ENCODE results near the gene CACNA1I. TPM values are rescaled to one million over a fixed set of nuclear protein-coding genes. Genes with fewer than 3 reads are reported as not detected.

Gene CACNA1I
- total and polyA plus RNA-seq, 2 donors (not counting 1 experiment from before 2014, with no cell fraction given), result 0.07 to 0.25 TPM

DNA sequence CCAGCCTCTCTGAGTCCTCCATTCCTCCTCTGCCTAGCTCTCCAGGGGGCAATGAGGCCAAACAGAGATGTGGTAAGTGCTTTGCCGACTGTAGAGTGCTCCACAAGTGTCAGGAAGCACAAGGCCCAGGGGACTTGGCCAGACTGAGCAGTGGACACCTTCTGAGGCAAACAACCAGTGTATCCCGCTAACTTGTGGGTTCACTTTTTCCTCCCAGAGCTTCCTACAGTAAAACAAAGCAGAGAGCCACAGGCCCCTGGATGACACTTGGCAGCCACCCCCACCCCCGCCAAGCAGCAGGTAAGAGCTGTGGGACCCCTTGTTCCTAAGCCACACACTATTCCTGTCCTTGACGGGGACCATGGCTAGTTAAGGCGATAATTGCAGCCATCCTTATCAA is 160.9 kb downstream of the CACNA1I start:
- Histone ChIP-seq H3K79me2 (ENCODE audit: control insufficient read depth, insufficient read depth, low read length) (no peaks in the 10 kb centered on the region), H3K4me2 (replicated peaks; ENCODE audit: low read depth, low read length, poor library complexity, severe bottlenecking) (no peak overlapping the region), H3K27ac (ENCODE audit: low read length in 2 of 2) (no peak overlapping the region), H3K27me3 (replicated peaks in 1 of 4; ENCODE audit: control extremely low read depth in 1 of 4, control insufficient read depth in 3 of 4, insufficient read depth in 4 of 4, low read length in 3 of 4) (peaks cover 0 to 18% (median 7%) of the 10 kb centered on the region in 4 experiments), H2AFZ (ENCODE audit: insufficient read depth, low read depth, low read length, poor library complexity, severe bottlenecking) (no peak overlapping the region), H3K36me3 (replicated peaks in 1 of 2; ENCODE audit: control extremely low read depth in 1 of 2, control insufficient read depth in 1 of 2, extremely low read depth in 1 of 2, insufficient read depth in 2 of 2, low read length in 1 of 2) (no peaks in the 10 kb centered on the region), H4K20me1 (ENCODE audit: control insufficient read depth, insufficient read depth, low read length, poor library complexity, severe bottlenecking) (no peaks in the 10 kb centered on the region), H3K9ac (ENCODE audit: low read length) (no peak overlapping the region), H3K4me3 (ENCODE audit: control extremely low read depth in 1 of 5, extremely low read depth in 1 of 5, insufficient read depth in 1 of 5, low read depth in 2 of 5, low read length in 4 of 5) (no peak overlapping the region), H3K9me3 (ENCODE audit: control extremely low read depth in 1 of 3, control insufficient read depth in 2 of 3, insufficient read depth in 1 of 3, low read length in 2 of 3) (peaks cover 0 to 2% (median 0%) of the 10 kb centered on the region in 3 donors), H3K4me1 (ENCODE audit: control insufficient read depth in 2 of 2, insufficient read depth in 2 of 2, low read length in 2 of 2) (no peaks in the 10 kb centered on the region)
- H3K4me1 Mint-ChIP-seq, result no peaks in the 10 kb centered on the region
- DNase-seq (no peak), ATAC-seq (ENCODE audit: low read depth) (no peak)
- no peak overlapping the region for H3K27ac Mint-ChIP-seq
- WGBS (ENCODE audit: insufficient coverage), result 87% methylated on average over 5 of the region's 5 CpGs
- no peaks in the 10 kb centered on the region for H3K9me3 Mint-ChIP-seq (ENCODE audit: insufficient read depth)
- TF ChIP-seq EZH2 (IDR thresholded peaks at IDR 0.05; ENCODE audit: borderline replicate concordance, insufficient read depth, low read depth, low read length, poor library complexity, severe bottlenecking), result no peak
- TF ChIP-seq, protein P1, sequence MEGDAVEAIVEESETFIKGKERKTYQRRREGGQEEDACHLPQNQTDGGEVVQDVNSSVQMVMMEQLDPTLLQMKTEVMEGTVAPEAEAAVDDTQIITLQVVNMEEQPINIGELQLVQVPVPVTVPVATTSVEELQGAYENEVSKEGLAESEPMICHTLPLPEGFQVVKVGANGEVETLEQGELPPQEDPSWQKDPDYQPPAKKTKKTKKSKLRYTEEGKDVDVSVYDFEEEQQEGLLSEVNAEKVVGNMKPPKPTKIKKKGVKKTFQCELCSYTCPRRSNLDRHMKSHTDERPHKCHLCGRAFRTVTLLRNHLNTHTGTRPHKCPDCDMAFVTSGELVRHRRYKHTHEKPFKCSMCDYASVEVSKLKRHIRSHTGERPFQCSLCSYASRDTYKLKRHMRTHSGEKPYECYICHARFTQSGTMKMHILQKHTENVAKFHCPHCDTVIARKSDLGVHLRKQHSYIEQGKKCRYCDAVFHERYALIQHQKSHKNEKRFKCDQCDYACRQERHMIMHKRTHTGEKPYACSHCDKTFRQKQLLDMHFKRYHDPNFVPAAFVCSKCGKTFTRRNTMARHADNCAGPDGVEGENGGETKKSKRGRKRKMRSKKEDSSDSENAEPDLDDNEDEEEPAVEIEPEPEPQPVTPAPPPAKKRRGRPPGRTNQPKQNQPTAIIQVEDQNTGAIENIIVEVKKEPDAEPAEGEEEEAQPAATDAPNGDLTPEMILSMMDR (IDR thresholded peaks at IDR 0.05), result no peak
- intact Hi-C loops (cut with micrococcal nuclease), result no loop called here
- H3K27me3 Mint-ChIP-seq, result peaks cover 22% of the 10 kb centered on the region
- no peak overlapping the region for H3K4me3 Mint-ChIP-seq
- ChIA-PET CTCF (no interaction called here), POLR2A (no interaction called here)

DNA sequence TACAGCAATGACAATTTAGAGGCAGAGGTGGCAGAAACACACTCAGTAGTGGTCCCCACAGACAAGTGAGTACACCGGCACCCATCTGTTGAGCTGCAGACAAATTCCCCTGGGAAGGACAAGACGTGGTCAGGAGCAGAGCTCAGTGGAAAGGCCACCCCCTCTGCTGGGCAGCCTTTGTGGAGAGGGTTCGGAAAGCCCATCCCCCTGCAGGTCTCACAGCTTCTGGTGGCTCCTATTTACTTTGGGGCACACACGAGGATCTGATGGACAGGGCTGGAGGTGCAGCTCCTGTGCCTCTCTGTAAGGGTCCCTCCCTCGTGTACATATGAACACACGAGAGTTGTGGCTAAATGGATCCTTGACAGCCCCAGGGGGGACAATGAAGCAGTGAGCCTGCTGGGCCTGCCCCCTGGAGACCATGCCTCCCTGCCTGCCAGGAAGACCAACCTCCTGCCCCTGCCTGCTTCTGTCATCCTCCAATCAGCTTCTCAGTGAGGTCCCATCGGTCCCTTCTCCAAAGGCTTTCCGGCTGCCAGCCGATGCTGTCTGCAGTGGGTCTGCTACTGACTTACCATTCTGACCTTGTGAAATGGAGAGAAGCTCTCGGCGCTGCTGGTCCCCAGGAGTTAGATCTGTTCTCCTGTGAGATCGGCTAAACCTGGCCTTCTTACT is 161.5 kb downstream of the CACNA1I start:
- 59% methylated on average over 12 of the region's 12 CpGs for WGBS (ENCODE audit: insufficient coverage)
- Histone ChIP-seq H3K4me2 (replicated peaks; ENCODE audit: low read depth, low read length, poor library complexity, severe bottlenecking) (no peak overlapping the region), H2AFZ (ENCODE audit: insufficient read depth, low read depth, low read length, poor library complexity, severe bottlenecking) (no peak overlapping the region), H3K36me3 (replicated peaks in 1 of 2; ENCODE audit: control extremely low read depth in 1 of 2, control insufficient read depth in 1 of 2, extremely low read depth in 1 of 2, insufficient read depth in 2 of 2, low read length in 1 of 2) (no peaks in the 10 kb centered on the region), H4K20me1 (ENCODE audit: control insufficient read depth, insufficient read depth, low read length, poor library complexity, severe bottlenecking) (no peaks in the 10 kb centered on the region), H3K4me3 (ENCODE audit: control extremely low read depth in 1 of 5, extremely low read depth in 1 of 5, insufficient read depth in 1 of 5, low read depth in 2 of 5, low read length in 4 of 5) (no peak overlapping the region), H3K27ac (ENCODE audit: low read length in 2 of 2) (no peak overlapping the region), H3K4me1 (ENCODE audit: control insufficient read depth in 2 of 2, insufficient read depth in 2 of 2, low read length in 2 of 2) (no peaks in the 10 kb centered on the region), H3K79me2 (ENCODE audit: control insufficient read depth, insufficient read depth, low read length) (no peaks in the 10 kb centered on the region), H3K9me3 (ENCODE audit: control extremely low read depth in 1 of 3, control insufficient read depth in 2 of 3, insufficient read depth in 1 of 3, low read length in 2 of 3) (peaks cover 0 to 2% (median 0%) of the 10 kb centered on the region in 3 donors), H3K9ac (ENCODE audit: low read length) (no peak overlapping the region), H3K27me3 (replicated peaks in 1 of 4; ENCODE audit: control extremely low read depth in 1 of 4, control insufficient read depth in 3 of 4, insufficient read depth in 4 of 4, low read length in 3 of 4) (peaks cover 0 to 18% (median 7%) of the 10 kb centered on the region in 4 experiments)
- POLR2A ChIA-PET, result no interaction called here
- peaks cover 18% of the 10 kb centered on the region for H3K27me3 Mint-ChIP-seq
- no peak for ATAC-seq (ENCODE audit: low read depth)
- intact Hi-C loops (cut with micrococcal nuclease), result no loop called here
- no peaks in the 10 kb centered on the region for H3K4me1 Mint-ChIP-seq
- no peak for TF ChIP-seq EZH2 (IDR thresholded peaks at IDR 0.05; ENCODE audit: borderline replicate concordance, insufficient read depth, low read depth, low read length, poor library complexity, severe bottlenecking)
- TF ChIP-seq, protein P1 (IDR thresholded peaks at IDR 0.05), result no peak
- H3K9me3 Mint-ChIP-seq (ENCODE audit: insufficient read depth), result no peaks in the 10 kb centered on the region
- no peak for DNase-seq
- no peak overlapping the region for H3K27ac Mint-ChIP-seq
- CTCF ChIA-PET, result no interaction called here
- H3K4me3 Mint-ChIP-seq, result no peak overlapping the region

All from B cell (primary cell).